Heart left ventricle (tissue), 13 donors: ENCODE results near the gene EFS.

ENCODE experiments used
- CTCF ChIP-seq, 12 donors: fragments of 200-600 bp; sonication (generic) in 4 of 12; IDR thresholded peaks; one replicate each; pipeline versions ENCODE4 v1.5.0 to v1.8.0; 2018 to 2022; ENCODE audit warnings: antibody characterized with exemption in 12 of 12, mild to moderate bottlenecking in 5 of 12
- POLR2A ChIP-seq, 2 donors: fragments of 450-650 bp; IDR thresholded peaks; one replicate each; pipeline ENCODE4 v1.6.1; 2017; ENCODE audit warnings: antibody characterized with exemption in 2 of 2, mild to moderate bottlenecking in 2 of 2, moderate library complexity in 2 of 2
- donor health status: ischemic (EF 13 %, LVEDD 7.1; RV severe dilation, severe dysfunction).
- donor health status: DM: no; HTN: yes; CAD: no.
- donor health status: DM: no; HTN: no; CAD: no.
- donor health status: ischemic (EF 25% LVEDD 6.9; RV normal size, moderate dysfunction).
- donor health status: ischemic (EF 25% LVEDD 5.7; RV mildly dilated, moderate dysfunction).
- donor health status: ischemic (EF 35%, LVEDD 5.7; RV mildly dilated, moderate dysfunction).
- donor health status: nonischemic (EF 11% LVEDD 7.7; RV severe dilation, severe dysfunction).
- donor health status: DM: yes; HTN: yes; CAD: no.
- donor health status: PGD.
- donor health status: ischemic (EF 29% LVEDD 5.4; RV normal size, mild dysfunction).
- donor health status: nonischemic (EF 23%, LVEDD 6.1; RV moderate dilation, normal function).

- TF ChIP-seq CTCF (IDR thresholded peaks at IDR 0.05) (no peak), POLR2A (IDR thresholded peaks at IDR 0.05) (no peak)
Observed at GRCh38 chr14:23351681-23352505, 13.1 kb downstream of the EFS start.
